ENCODE results near the gene PLET1. TPM values are rescaled to one million over a fixed set of nuclear protein-coding genes. Genes with fewer than 3 reads are reported as not detected.
"Not testable (repeated sequence)": the region's sequence is repeated elsewhere in the genome, so short reads cannot be mapped to it uniquely, and the experiment has no call there.

PLET1 gene

DNA sequence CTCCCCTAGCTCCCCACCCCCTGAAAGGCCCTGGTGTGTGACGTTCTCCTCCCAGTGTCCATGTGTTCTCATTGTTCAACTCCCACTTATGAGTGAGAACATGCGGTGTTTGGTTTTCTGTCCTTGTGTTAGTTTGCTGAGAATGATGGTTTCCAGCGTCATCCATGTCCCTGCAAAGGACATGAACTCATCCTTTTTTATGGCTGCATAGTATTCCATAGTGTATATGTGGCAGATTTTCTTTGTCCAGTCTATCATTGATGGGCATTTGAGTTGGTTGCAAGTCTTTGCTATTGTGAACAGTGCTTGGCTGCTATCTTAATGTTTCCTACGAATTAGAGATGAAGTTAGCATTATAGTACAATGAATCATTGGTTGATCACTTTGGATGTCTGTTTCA is 61.6 kb downstream of the PLET1 start:
- not testable (repeated sequence) for H3K9ac ChIP-seq (ENCODE audit: low read depth, low read length); H3K4me2 ChIP-seq (ENCODE audit: low read length); H3K9me3 ChIP-seq (replicated peaks; ENCODE audit: low read length); H3K27me3 ChIP-seq (ENCODE audit: control insufficient read depth, insufficient read depth, low read length); H3K36me3 ChIP-seq (ENCODE audit: insufficient read depth, low read length); H3K4me3 ChIP-seq (ENCODE audit: low read length)
- H3K4me1 ChIP-seq (ENCODE audit: control insufficient read depth, insufficient read depth, low read length), result peaks cover 11% of the 10 kb centered on the region

Small RNAs within 50 kb of the gene (small RNA-seq; reads per million reads assigned to genes)
- not detected for gene MRPS36P4
